NCI-H1105 treated with DMSO at 0.1 percent for 48 hours (cell line): ENCODE results near the gene PLXND1.

ENCODE experiments used
- DNase-seq: peaks from one replicate; lab custom pipeline; 2025; lab: John Stamatoyannopoulos, UW

The PLXND1 gene

GRCh38 chr3:129601713-129602112 is 4.8 kb downstream of the PLXND1 start:
- no peak for DNase-seq

GRCh38 chr3:129600348-129600747 is 6.1 kb downstream of the PLXND1 start:
- DNase-seq = no peak

GRCh38 chr3:129599607-129600006 is 6.9 kb downstream of the PLXND1 start:
- DNase-seq = no peak

- no peak for DNase-seq
Observed at GRCh38 chr3:129599073-129599472, 7.4 kb downstream of the PLXND1 start.

GRCh38 chr3:129598484-129598883 is 8.0 kb downstream of the PLXND1 start:
- no peak for DNase-seq

GRCh38 chr3:129598000-129598381 is 8.5 kb downstream of the PLXND1 start:
- DNase-seq = no peak

- DNase-seq = no peak
Observed at GRCh38 chr3:129597087-129597999, 9.1 kb downstream of the PLXND1 start.

GRCh38 chr3:129596194-129597086 is 10.0 kb downstream of the PLXND1 start:
- no peak for DNase-seq

GRCh38 chr3:129595544-129596193 is 10.8 kb downstream of the PLXND1 start:
- no peak for DNase-seq

GRCh38 chr3:129594907-129595390 is 11.5 kb downstream of the PLXND1 start:
- DNase-seq = no peak

- DNase-seq = no peak
Observed at GRCh38 chr3:129594409-129594808, 12.1 kb downstream of the PLXND1 start.

- DNase-seq = peak; percentile 90
Observed at GRCh38 chr3:129593595-129594339, 12.7 kb downstream of the PLXND1 start.

GRCh38 chr3:129593230-129593594 is 13.3 kb downstream of the PLXND1 start:
- no peak for DNase-seq

- no peak for DNase-seq
Observed at GRCh38 chr3:129592381-129593131, 13.9 kb downstream of the PLXND1 start.

- DNase-seq = no peak
Observed at GRCh38 chr3:129591932-129592331, 14.5 kb downstream of the PLXND1 start.

- DNase-seq = no peak
Observed at GRCh38 chr3:129590215-129590614, 16.3 kb downstream of the PLXND1 start.

GRCh38 chr3:129587566-129588210 is 18.8 kb downstream of the PLXND1 start:
- DNase-seq = no peak

- DNase-seq = no peak
Observed at GRCh38 chr3:129586746-129587430, 19.6 kb downstream of the PLXND1 start.

- no peak for DNase-seq
Observed at GRCh38 chr3:129585949-129586657, 20.4 kb downstream of the PLXND1 start.
